HepG2 (cell line): Measurements from ENCODE around the gene OGFOD3. TPM values are rescaled to one million over a fixed set of nuclear protein-coding genes. Genes with fewer than 3 reads are reported as not detected.

Experiments used
- ATAC-seq: fragments of 200-7000 bp; cut with Tn5 transposase; 3 replicates; pipeline ENCODE4 v1.9.1; 2020; ENCODE audit warnings: mild to moderate bottlenecking, moderate library complexity
- BruUV-seq: library from RNA; stranded (reverse); fragments of 400-500 nt; replicated peaks from 2 replicates; lab custom pipeline; 2021; lab: Mats Ljungman, UMichigan
- CTCF ChIA-PET: fragments of 300-600 bp; formaldehyde crosslinking; extraction: SDS; loops from one replicate; lab custom pipeline; 2021; ENCODE audit warnings: low total read pairs, inconsistent platforms, low intra/inter-chr PET ratio; lab: Yijun Ruan, JAX
- POLR2A ChIA-PET: fragments of 350-600 bp; sonication (Branson Sonifier 250); formaldehyde crosslinking; loops from one replicate; lab custom pipeline; 2020; ENCODE audit warnings: antibody characterized with exemption, inconsistent platforms; lab: Yijun Ruan, JAX
- DNase-seq: peaks from one replicate; pipeline ENCODE4 v3.0.0-alpha.2; 2015; ENCODE audit warnings: low spot score
- FAIRE-seq: peaks from 3 replicates; lab custom pipeline; 2011; peaks lifted over from hg19 to GRCh38; lab: Jason Lieb, UNC
- H2AFZ ChIP-seq: one replicate; pipeline ENCODE4 v1.6.1; 2011; ENCODE audit warnings: low read length, inconsistent platforms
- H3K27ac ChIP-seq: fragments of 300-600 bp; 3 replicates; pipeline ENCODE4 v1.8.0; 2011; ENCODE audit warnings: mixed run types, mild to moderate bottlenecking, mixed read lengths, low read length, inconsistent platforms; ENCODE audit not compliant: insufficient read depth; ENCODE audit errors: extremely low read length
- H3K27me3 ChIP-seq, 2 experiments: fragments of 200-600 bp in 1 of 2; 2 replicates in 1 of 2; 3 replicates in 1 of 2; pipeline versions ENCODE4 v1.6.0 to v1.8.0; 2011; ENCODE audit warnings: low read length in 2 of 2, mild to moderate bottlenecking in 2 of 2, moderate library complexity in 2 of 2, inconsistent platforms in 1 of 2; ENCODE audit not compliant: insufficient read depth in 2 of 2, control insufficient read depth in 1 of 2
- H3K36me3 ChIP-seq, 2 experiments: fragments of 200-600 bp in 1 of 2; replicated peaks in 1 of 2; 2 replicates in 1 of 2; 3 replicates in 1 of 2; pipeline versions ENCODE4 v1.5.1 to v1.8.0; 2011; ENCODE audit warnings: low read length in 2 of 2, inconsistent platforms in 1 of 2; ENCODE audit not compliant: insufficient read depth in 2 of 2, control insufficient read depth in 1 of 2
- H3K4me1 ChIP-seq: 2 replicates; pipeline ENCODE4 v1.5.1; 2012; ENCODE audit warnings: low read length, inconsistent platforms; ENCODE audit not compliant: insufficient read depth
- H3K4me2 ChIP-seq: 2 replicates; pipeline ENCODE4 v1.6.0; 2011; ENCODE audit warnings: low read depth, low read length, inconsistent platforms
- H3K4me3 ChIP-seq, 3 experiments: fragments of 200-600 bp in 1 of 3; sonication (generic), shearing (Covaris generic) in 1 of 3; replicated peaks in 1 of 3; 2 replicates each; pipeline ENCODE4 v1.5.1; 2011 to 2016; ENCODE audit warnings: low read length in 3 of 3, inconsistent platforms in 2 of 3, low read depth in 2 of 3, mild to moderate bottlenecking in 2 of 3, control low read depth in 1 of 3, mixed read lengths in 1 of 3; ENCODE audit not compliant: insufficient read depth in 1 of 3
- H3K79me2 ChIP-seq: one replicate; pipeline ENCODE4 v1.6.1; 2011; ENCODE audit warnings: low read length, inconsistent platforms; ENCODE audit not compliant: insufficient read depth
- H3K9ac ChIP-seq: 2 replicates; pipeline ENCODE4 v1.6.0; 2011; ENCODE audit warnings: mild to moderate bottlenecking, low read depth, low read length, inconsistent platforms; ENCODE audit not compliant: insufficient read depth
- H3K9me3 ChIP-seq: 2 replicates; pipeline ENCODE4 v1.5.1; 2012; ENCODE audit warnings: mild to moderate bottlenecking, low read length
- H4K20me1 ChIP-seq: 2 replicates; pipeline ENCODE4 v1.6.0; 2011; ENCODE audit warnings: inconsistent platforms, mild to moderate bottlenecking, low read length, moderate library complexity; ENCODE audit not compliant: insufficient read depth
- CBX1 ChIP-seq: IDR thresholded peaks from one replicate; pipeline ENCODE4 v1.6.1; 2016; ENCODE audit warnings: antibody characterized with exemption, low read depth
- CBX5 ChIP-seq: sonication (generic); formaldehyde crosslinking; IDR thresholded peaks from 2 replicates; pipeline ENCODE4 v1.4.0; 2020; ENCODE audit warnings: missing genetic modification reagents, borderline replicate concordance
- HNF4A ChIP-seq: sonication (generic); formaldehyde crosslinking; IDR thresholded peaks from 2 replicates; pipeline ENCODE4 v1.4.0; 2020; ENCODE audit warnings: missing genetic modification reagents
- MTA1 ChIP-seq: sonication (generic); formaldehyde crosslinking; IDR thresholded peaks from 2 replicates; pipeline ENCODE4 v1.4.0; 2020; ENCODE audit warnings: missing genetic modification reagents, mild to moderate bottlenecking, borderline replicate concordance
- NR2F1 ChIP-seq, 2 experiments: fragments of 450-650 bp in 1 of 2; formaldehyde crosslinking in 1 of 2; IDR thresholded peaks; 2 replicates each; pipeline versions ENCODE4 v1.5.0 to v1.6.1; 2016 to 2020; ENCODE audit warnings: mild to moderate bottlenecking in 1 of 2, missing compliant biosample characterization in 1 of 2, missing genetic modification reagents in 1 of 2, moderate library complexity in 1 of 2
- PCBP1 ChIP-seq: fragments of 200-400 bp; formaldehyde crosslinking; IDR thresholded peaks from 2 replicates; pipeline ENCODE4 v1.6.1; 2017; ENCODE audit warnings: mild to moderate bottlenecking, low read depth, low read length, borderline replicate concordance
- SATB2 ChIP-seq: sonication (generic); formaldehyde crosslinking; IDR thresholded peaks from 2 replicates; pipeline ENCODE4 v1.5.0; 2020; ENCODE audit warnings: missing genetic modification reagents
- ZBTB20 ChIP-seq: sonication (generic); formaldehyde crosslinking; IDR thresholded peaks from 2 replicates; pipeline ENCODE4 v1.8.1; 2023; ENCODE audit warnings: missing genetic modification reagents, low read depth, mild to moderate bottlenecking, borderline replicate concordance
- ZKSCAN5 ChIP-seq: sonication (generic); formaldehyde crosslinking; IDR thresholded peaks from 2 replicates; pipeline ENCODE4 v1.5.1; 2020; ENCODE audit warnings: mild to moderate bottlenecking, missing genetic modification reagents
- ZNF564 ChIP-seq: sonication (generic); formaldehyde crosslinking; IDR thresholded peaks from 2 replicates; pipeline ENCODE4 v1.8.1; 2023; ENCODE audit warnings: mild to moderate bottlenecking, missing genetic modification reagents
- WGBS: methylation state at CpG from one replicate; pipeline ENCODE4 v1.1.6; 2017; ENCODE audit warnings: low lambda C conversion rate; 5-methylcytosine and 5-hydroxymethylcytosine counted together
- in situ Hi-C: cut with HindIII; loops from 2 replicates; pipeline ENCODE4 v1.10.0; 2017; ENCODE audit warnings: low pct_unique_long_range_greater_than_20kb; ENCODE audit not compliant: extremely low pct_ligation_motif_present
- intact Hi-C: fragments of 100-400 bp; cut with micrococcal nuclease; formaldehyde crosslinking; loops from one replicate; pipeline ENCODE4 v1.10.0; 2022; ENCODE audit not compliant: unreplicated experiment
- polyA plus RNA-seq, 8 experiments: library from polyadenylated mRNA; depleted of rRNA in 3 of 8; stranded (reverse) in 7 of 8; unstranded in 1 of 8; fragments of >200 nt; fragmentation: Illumina TruSeq in 4 of 8; extraction: Trizol in 4 of 8; gene quantifications; 2 replicates each; pipeline versions ENCODE4 v1.2.1 to v1.2.3, GENCODE V29; 2011 to 2016; ENCODE audit warnings: low read depth in 4 of 8, missing spikeins in 1 of 8, mixed read lengths in 1 of 8; ENCODE audit not compliant: insufficient read depth in 1 of 8
- total RNA-seq, 5 experiments: library from RNA; depleted of rRNA; stranded (reverse); fragments of >200 nt; fragmentation: Illumina TruSeq; extraction: Trizol; gene quantifications; 2 replicates each; pipeline ENCODE4 v1.2.3, GENCODE V29; 2016; ENCODE audit warnings: low read depth in 1 of 5
- TF ChIP-seq, protein P1 (sequence below): sonication (generic); formaldehyde crosslinking; IDR thresholded peaks from 2 replicates; pipeline ENCODE4 v1.5.1; 2020; ENCODE audit warnings: missing genetic modification reagents, mild to moderate bottlenecking, borderline replicate concordance
- TF ChIP-seq, protein P2 (sequence below): sonication (generic); formaldehyde crosslinking; IDR thresholded peaks from 2 replicates; pipeline ENCODE4 v1.9.0; 2021; ENCODE audit warnings: missing genetic modification reagents, borderline replicate concordance
- TF ChIP-seq, protein P3 (sequence below): IDR thresholded peaks from 2 replicates; pipeline ENCODE4 v1.6.1; 2016; ENCODE audit warnings: mild to moderate bottlenecking, missing biosample characterization, missing genetic modification reagents
- TF ChIP-seq, protein P4 (sequence below): sonication (generic); formaldehyde crosslinking; IDR thresholded peaks from 2 replicates; pipeline ENCODE4 v1.8.1; 2022; ENCODE audit warnings: mild to moderate bottlenecking, missing genetic modification reagents
- TF ChIP-seq, protein P5 (sequence below): IDR thresholded peaks from 2 replicates; pipeline ENCODE4 v1.6.1; 2016
- TF ChIP-seq, protein P6 (sequence below): sonication (generic); formaldehyde crosslinking; IDR thresholded peaks from 2 replicates; pipeline ENCODE4 v1.4.0; 2020; ENCODE audit warnings: mild to moderate bottlenecking, missing genetic modification reagents

The OGFOD3 gene
- total and polyA plus RNA-seq, 2 of the 13 experiments (the other 11 are each of a cell fraction or from before 2014, with no cell fraction given), result 40.0 to 42.1 TPM

DNA sequence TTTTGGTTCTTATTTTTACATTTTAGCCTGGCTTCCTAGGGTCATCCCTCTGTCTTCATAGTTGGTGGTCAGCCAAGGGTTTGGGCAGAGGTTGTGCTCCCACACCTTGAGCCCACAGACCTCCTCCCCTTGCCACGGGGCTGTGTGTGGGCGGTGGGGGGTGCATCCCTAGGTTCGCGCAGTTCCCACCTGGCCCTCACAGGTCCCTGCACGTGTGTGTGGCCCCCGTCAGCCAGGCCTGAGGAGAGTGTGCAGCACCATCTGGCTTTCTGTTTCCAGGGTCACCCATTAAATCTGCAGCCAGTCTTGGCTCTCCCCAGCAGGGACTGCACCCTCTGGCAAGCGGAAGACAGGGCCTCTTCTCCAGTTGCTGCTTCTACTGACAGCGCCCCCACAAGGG, 13.6 kb upstream of the OGFOD3 start:
- intact Hi-C loops (no loop called here), in situ Hi-C loops (no loop called here)
- Histone ChIP-seq H3K4me1 (no peaks in the 10 kb centered on the region), H3K4me2 (no peak overlapping the region), H2AFZ (no peak overlapping the region), H3K79me2 (no peaks in the 10 kb centered on the region), H3K27me3 (no peaks in the 10 kb centered on the region), H3K9ac (no peak overlapping the region), H3K9me3 (no peaks in the 10 kb centered on the region), H4K20me1 (no peaks in the 10 kb centered on the region), H3K4me3 (no peak overlapping the region), H3K36me3 (peaks cover 7 to 12% of the 10 kb centered on the region in 2 experiments; a peak in 4 of 5 replicates), H3K27ac (no peak overlapping the region)
- POLR2A ChIA-PET, result no interaction called here
- no TSS peak for BruUV-seq
- CTCF ChIA-PET, result no interaction called here
- 95% methylated on average over 6 of the region's 8 CpGs for WGBS
- TF ChIP-seq ZKSCAN5 (CRISPR knock-in tag) (no peak), ZBTB20 (CRISPR knock-in tag) (no peak), NR2F1 (CRISPR knock-in tag; IDR thresholded peaks at IDR 0.05) (no peak), PCBP1 (no peak), CBX5 (no peak), ZNF564 (no peak), CBX1 (no peak), SATB2 (CRISPR knock-in tag) (no peak), MTA1 (CRISPR knock-in tag) (no peak), HNF4A (CRISPR knock-in tag) (no peak)
- TF ChIP-seq, protein P1, sequence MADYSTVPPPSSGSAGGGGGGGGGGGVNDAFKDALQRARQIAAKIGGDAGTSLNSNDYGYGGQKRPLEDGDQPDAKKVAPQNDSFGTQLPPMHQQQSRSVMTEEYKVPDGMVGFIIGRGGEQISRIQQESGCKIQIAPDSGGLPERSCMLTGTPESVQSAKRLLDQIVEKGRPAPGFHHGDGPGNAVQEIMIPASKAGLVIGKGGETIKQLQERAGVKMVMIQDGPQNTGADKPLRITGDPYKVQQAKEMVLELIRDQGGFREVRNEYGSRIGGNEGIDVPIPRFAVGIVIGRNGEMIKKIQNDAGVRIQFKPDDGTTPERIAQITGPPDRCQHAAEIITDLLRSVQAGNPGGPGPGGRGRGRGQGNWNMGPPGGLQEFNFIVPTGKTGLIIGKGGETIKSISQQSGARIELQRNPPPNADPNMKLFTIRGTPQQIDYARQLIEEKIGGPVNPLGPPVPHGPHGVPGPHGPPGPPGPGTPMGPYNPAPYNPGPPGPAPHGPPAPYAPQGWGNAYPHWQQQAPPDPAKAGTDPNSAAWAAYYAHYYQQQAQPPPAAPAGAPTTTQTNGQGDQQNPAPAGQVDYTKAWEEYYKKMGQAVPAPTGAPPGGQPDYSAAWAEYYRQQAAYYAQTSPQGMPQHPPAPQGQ (CRISPR knock-in tag), result no peak
- TF ChIP-seq, protein P2, sequence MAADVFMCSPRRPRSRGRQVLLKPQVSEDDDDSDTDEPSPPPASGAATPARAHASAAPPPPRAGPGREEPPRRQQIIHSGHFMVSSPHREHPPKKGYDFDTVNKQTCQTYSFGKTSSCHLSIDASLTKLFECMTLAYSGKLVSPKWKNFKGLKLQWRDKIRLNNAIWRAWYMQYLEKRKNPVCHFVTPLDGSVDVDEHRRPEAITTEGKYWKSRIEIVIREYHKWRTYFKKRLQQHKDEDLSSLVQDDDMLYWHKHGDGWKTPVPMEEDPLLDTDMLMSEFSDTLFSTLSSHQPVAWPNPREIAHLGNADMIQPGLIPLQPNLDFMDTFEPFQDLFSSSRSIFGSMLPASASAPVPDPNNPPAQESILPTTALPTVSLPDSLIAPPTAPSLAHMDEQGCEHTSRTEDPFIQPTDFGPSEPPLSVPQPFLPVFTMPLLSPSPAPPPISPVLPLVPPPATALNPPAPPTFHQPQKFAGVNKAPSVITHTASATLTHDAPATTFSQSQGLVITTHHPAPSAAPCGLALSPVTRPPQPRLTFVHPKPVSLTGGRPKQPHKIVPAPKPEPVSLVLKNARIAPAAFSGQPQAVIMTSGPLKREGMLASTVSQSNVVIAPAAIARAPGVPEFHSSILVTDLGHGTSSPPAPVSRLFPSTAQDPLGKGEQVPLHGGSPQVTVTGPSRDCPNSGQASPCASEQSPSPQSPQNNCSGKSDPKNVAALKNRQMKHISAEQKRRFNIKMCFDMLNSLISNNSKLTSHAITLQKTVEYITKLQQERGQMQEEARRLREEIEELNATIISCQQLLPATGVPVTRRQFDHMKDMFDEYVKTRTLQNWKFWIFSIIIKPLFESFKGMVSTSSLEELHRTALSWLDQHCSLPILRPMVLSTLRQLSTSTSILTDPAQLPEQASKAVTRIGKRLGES (CRISPR knock-in tag), result no peak
- TF ChIP-seq, protein P3, sequence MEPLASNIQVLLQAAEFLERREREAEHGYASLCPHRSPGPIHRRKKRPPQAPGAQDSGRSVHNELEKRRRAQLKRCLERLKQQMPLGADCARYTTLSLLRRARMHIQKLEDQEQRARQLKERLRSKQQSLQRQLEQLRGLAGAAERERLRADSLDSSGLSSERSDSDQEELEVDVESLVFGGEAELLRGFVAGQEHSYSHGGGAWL, result no peak
- TF ChIP-seq, protein P4, sequence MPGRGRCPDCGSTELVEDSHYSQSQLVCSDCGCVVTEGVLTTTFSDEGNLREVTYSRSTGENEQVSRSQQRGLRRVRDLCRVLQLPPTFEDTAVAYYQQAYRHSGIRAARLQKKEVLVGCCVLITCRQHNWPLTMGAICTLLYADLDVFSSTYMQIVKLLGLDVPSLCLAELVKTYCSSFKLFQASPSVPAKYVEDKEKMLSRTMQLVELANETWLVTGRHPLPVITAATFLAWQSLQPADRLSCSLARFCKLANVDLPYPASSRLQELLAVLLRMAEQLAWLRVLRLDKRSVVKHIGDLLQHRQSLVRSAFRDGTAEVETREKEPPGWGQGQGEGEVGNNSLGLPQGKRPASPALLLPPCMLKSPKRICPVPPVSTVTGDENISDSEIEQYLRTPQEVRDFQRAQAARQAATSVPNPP, result no peak
- TF ChIP-seq, protein P5, sequence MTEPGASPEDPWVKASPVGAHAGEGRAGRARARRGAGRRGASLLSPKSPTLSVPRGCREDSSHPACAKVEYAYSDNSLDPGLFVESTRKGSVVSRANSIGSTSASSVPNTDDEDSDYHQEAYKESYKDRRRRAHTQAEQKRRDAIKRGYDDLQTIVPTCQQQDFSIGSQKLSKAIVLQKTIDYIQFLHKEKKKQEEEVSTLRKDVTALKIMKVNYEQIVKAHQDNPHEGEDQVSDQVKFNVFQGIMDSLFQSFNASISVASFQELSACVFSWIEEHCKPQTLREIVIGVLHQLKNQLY (CRISPR knock-in tag), result no peak
- TF ChIP-seq, protein P6, sequence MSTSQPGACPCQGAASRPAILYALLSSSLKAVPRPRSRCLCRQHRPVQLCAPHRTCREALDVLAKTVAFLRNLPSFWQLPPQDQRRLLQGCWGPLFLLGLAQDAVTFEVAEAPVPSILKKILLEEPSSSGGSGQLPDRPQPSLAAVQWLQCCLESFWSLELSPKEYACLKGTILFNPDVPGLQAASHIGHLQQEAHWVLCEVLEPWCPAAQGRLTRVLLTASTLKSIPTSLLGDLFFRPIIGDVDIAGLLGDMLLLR (CRISPR knock-in tag), result no peak
- FAIRE-seq, result no peak
- ATAC-seq, result no peak
- DNase-seq, result no peak
